ENCODE measurements around the gene PKD1. TPM values are rescaled to one million over a fixed set of nuclear protein-coding genes. Genes with fewer than 3 reads are reported as not detected.

Gene PKD1
- total RNA-seq, 1 donor from 2014 or later = 80.2 TPM

DNA sequence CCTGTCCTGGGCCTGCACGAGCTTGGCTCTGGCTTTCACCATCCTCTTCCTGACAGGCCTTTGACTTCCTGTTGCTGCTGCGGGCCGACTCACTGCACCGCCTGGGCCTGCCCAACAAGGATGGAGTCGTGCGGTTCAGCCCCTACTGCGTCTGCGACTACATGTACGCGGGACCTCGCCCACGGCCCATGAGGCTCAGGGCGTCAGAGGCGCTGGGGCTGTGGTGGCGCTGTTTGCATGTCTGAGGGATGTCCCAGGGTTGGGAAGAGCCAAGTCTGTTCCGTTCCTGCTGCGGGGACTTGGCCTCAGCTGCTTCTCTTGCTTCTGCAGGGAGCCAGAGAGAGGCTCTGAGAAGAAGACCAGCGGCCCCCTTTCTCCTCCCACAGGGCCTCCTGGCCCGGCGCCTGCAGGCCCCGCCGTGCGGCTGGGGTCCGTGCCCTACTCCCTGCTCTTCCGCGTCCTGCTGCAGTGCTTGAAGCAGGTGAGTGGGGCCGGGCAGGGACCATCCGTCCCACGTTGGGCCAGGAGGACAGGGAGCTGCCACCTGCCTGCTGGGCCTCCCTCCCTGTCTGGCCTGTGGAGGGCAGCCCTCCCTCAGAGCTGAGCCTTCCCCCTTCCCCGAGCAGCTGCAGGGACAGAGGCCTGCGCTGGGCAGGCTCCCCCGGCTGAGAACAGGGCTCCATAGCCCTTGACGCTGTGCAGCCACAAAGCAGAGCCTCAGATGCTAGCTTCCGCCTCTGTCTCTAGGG lies 64.1 kb downstream of the PKD1 start:
- no peak for DNase-seq (ENCODE audit: low read depth)
- no peak overlapping the region for H3K4me3 ChIP-seq (ENCODE audit: low read depth, low read length)
- TF ChIP-seq, protein P1, sequence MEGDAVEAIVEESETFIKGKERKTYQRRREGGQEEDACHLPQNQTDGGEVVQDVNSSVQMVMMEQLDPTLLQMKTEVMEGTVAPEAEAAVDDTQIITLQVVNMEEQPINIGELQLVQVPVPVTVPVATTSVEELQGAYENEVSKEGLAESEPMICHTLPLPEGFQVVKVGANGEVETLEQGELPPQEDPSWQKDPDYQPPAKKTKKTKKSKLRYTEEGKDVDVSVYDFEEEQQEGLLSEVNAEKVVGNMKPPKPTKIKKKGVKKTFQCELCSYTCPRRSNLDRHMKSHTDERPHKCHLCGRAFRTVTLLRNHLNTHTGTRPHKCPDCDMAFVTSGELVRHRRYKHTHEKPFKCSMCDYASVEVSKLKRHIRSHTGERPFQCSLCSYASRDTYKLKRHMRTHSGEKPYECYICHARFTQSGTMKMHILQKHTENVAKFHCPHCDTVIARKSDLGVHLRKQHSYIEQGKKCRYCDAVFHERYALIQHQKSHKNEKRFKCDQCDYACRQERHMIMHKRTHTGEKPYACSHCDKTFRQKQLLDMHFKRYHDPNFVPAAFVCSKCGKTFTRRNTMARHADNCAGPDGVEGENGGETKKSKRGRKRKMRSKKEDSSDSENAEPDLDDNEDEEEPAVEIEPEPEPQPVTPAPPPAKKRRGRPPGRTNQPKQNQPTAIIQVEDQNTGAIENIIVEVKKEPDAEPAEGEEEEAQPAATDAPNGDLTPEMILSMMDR (conservative IDR thresholded peaks at IDR 0.05; ENCODE audit: low read depth, low read length) = no peak

- DNase-seq (ENCODE audit: low read depth) = no peak
- H3K4me3 ChIP-seq (ENCODE audit: low read depth, low read length) = no peak overlapping the region
- TF ChIP-seq, protein P1 (conservative IDR thresholded peaks at IDR 0.05; ENCODE audit: low read depth, low read length) = no peak
Measured at GRCh38 chr16:2070576-2071453, 64.9 kb downstream of the PKD1 start.

DNA sequence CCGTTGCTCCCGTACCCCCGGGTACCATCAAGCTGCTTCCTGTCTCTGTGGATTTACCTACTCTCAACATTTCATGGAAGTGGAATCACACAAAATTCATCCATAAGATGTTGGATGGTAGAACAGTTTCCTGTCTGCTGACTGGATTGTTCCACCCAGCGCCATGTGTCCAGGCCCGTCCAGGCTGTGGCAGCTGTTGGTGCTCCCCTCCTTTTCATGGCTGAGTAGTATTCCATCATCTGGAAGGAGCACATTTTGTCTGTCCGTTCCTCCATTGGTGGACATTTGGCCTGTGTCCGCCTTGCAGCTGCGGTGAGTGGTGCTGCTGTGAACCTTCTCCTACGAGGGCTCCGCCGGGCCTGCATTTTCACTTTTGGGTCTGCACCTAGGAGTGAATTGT lies 69.6 kb downstream of the PKD1 start:
- TF ChIP-seq, protein P1 (conservative IDR thresholded peaks at IDR 0.05; ENCODE audit: low read depth, low read length) = no peak
- no peak for DNase-seq (ENCODE audit: low read depth)
- H3K4me3 ChIP-seq (ENCODE audit: low read depth, low read length) = no peak overlapping the region

DNA sequence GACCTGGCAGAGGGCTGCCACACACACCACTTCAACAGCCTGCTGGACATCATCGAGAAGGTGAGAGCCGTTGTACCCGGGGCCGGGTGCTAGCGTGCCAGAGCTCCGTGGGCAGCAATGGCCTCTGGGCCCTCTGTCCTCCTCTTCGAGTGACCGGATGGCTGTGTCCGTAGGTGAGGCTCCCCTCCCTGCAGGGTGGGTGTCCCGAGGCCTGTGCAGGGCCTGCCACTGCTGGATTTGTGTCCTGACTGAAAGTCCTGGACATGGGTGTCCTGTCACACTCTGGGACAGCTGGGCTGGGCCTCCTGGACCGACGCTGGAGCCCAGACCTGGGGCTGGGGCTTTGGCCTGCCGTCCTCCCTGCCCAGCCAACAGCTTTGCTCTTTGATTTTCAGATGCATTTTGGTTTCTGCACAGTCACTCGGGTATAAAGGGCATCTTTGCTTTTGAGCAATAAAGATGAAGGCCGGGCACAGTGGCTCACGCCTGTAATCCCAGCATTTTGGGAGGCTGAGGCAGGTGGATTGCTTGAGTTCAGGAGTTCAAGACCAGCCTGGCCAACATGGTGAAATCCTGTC lies 71.2 kb downstream of the PKD1 start:
- TF ChIP-seq, protein P1 (conservative IDR thresholded peaks at IDR 0.05; ENCODE audit: low read depth, low read length) = no peak
- DNase-seq (ENCODE audit: low read depth) = no peak
- no peak overlapping the region for H3K4me3 ChIP-seq (ENCODE audit: low read depth, low read length)

- DNase-seq (ENCODE audit: low read depth) = no peak
- H3K4me3 ChIP-seq (ENCODE audit: low read depth, low read length) = no peak overlapping the region
- TF ChIP-seq, protein P1 (conservative IDR thresholded peaks at IDR 0.05; ENCODE audit: low read depth, low read length) = no peak
Measured at GRCh38 chr16:2063861-2064260, 71.8 kb downstream of the PKD1 start.

DNA sequence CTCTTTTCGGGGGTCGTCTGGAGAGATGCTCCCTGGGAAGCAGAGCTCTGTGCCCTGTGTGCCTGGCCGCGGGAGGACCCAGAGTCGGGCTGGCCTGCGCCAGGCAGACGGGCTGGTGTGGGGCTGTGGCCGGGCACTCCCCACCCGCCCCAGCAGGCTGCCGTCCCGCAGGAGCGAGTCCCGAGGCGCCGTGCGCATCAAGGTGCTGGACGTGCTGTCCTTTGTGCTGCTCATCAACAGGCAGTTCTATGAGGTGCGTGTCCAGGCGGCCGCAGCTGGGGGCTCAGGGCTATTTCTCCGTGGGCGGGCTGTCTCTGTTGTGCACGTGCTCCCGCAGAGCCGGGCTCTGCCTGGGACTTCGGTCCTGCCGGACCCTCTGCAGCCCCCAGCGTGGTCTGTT lies 72.9 kb downstream of the PKD1 start:
- DNase-seq (ENCODE audit: low read depth) = no peak
- TF ChIP-seq, protein P1 (conservative IDR thresholded peaks at IDR 0.05; ENCODE audit: low read depth, low read length) = no peak

More for the DNA sequence above, 72.9 kb downstream of the PKD1 start:
- no peak overlapping the region for H3K4me3 ChIP-seq (ENCODE audit: low read depth, low read length)

All from epithelial cell of proximal tubule (primary cell).